Testis (tissue), 3 donors: ENCODE measurements around the gene TFF3. TPM values are rescaled to one million over a fixed set of nuclear protein-coding genes. Genes with fewer than 3 reads are reported as not detected.

ENCODE experiments used
- DNase-seq: peaks from one replicate; pipeline ENCODE4 v3.0.0-alpha.2; 2019
- H3K27ac ChIP-seq, 2 donors: fragments of 200-600 bp; sonication (generic); one replicate each; pipeline ENCODE4 v1.5.1; 2019
- H3K27me3 ChIP-seq: fragments of 200-600 bp; sonication (generic); one replicate; pipeline ENCODE4 v1.5.1; 2019
- H3K36me3 ChIP-seq: fragments of 200-600 bp; sonication (generic); one replicate; pipeline ENCODE4 v1.5.1; 2017; ENCODE audit warnings: low read depth; ENCODE audit errors: missing control alignments
- H3K4me1 ChIP-seq: fragments of 200-600 bp; sonication (generic); one replicate; pipeline ENCODE4 v1.5.1; 2019
- H3K4me3 ChIP-seq, 2 donors: fragments of 200-600 bp; sonication (generic); one replicate each; pipeline ENCODE4 v1.5.1; 2017 to 2019
- H3K9me3 ChIP-seq: fragments of 200-600 bp; sonication (generic); one replicate; pipeline ENCODE4 v1.5.1; 2017
- POLR2A ChIP-seq: fragments of 450-650 bp; IDR thresholded peaks from one replicate; pipeline ENCODE4 v1.6.1; 2017; ENCODE audit warnings: antibody characterized with exemption, mild to moderate bottlenecking, moderate library complexity
- WGBS, 2 donors: methylation state at CpG; one replicate each; pipeline ENCODE4 v1.1.5; 2018; 5-methylcytosine and 5-hydroxymethylcytosine counted together
- intact Hi-C: fragments of 100-400 bp; cut with DNase I; formaldehyde crosslinking; loops from one replicate; pipeline ENCODE4 v1.15.1; 2023; ENCODE audit warnings: low total_unique reads
- polyA plus RNA-seq: library from polyadenylated mRNA; stranded (reverse); fragments of 350-450 nt; fragmentation: Illumina TruSeq; extraction: RNeasy Lipid Tissue Mini Kit (QIAGEN cat#74804); gene quantifications from one replicate; pipeline ENCODE4 v1.2.3, GENCODE V29; 2014; ENCODE audit warnings: low read depth, low replicate concordance; ENCODE audit not compliant: insufficient read depth
- total RNA-seq, 2 donors: library from RNA; depleted of rRNA; stranded (reverse); fragments of >200 nt; gene quantifications; one replicate each; pipeline ENCODE4 v1.2.3, GENCODE V29; 2016
- TF ChIP-seq, protein P1 (sequence below), 3 experiments: fragments of 450-650 bp in 2 of 3; fragments of 200-600 bp in 1 of 3; sonication (generic) in 1 of 3; IDR thresholded peaks; one replicate each; pipeline ENCODE4 v1.5.1; 2016 to 2019; ENCODE audit warnings: antibody characterized with exemption in 3 of 3, mild to moderate bottlenecking in 2 of 3, moderate library complexity in 1 of 3

Gene TFF3
- total and polyA plus RNA-seq, 3 donors from 2014 or later: 3.9 to 12.9 (median 11.5) TPM

- no peaks in the 10 kb centered on the region for H3K36me3 ChIP-seq
- WGBS, 2 donors: 87 to 92% methylated on average over 17 to 20 of the region's 20 CpGs
- no peak overlapping the region for H3K4me3 ChIP-seq
- no peak overlapping the region for H3K27ac ChIP-seq
- no peaks in the 10 kb centered on the region for H3K9me3 ChIP-seq
- no peak for DNase-seq
- H3K27me3 ChIP-seq: no peaks in the 10 kb centered on the region
- intact Hi-C loops: no loop called here
- no peaks in the 10 kb centered on the region for H3K4me1 ChIP-seq
- no peak for TF ChIP-seq POLR2A
- TF ChIP-seq, protein P1, sequence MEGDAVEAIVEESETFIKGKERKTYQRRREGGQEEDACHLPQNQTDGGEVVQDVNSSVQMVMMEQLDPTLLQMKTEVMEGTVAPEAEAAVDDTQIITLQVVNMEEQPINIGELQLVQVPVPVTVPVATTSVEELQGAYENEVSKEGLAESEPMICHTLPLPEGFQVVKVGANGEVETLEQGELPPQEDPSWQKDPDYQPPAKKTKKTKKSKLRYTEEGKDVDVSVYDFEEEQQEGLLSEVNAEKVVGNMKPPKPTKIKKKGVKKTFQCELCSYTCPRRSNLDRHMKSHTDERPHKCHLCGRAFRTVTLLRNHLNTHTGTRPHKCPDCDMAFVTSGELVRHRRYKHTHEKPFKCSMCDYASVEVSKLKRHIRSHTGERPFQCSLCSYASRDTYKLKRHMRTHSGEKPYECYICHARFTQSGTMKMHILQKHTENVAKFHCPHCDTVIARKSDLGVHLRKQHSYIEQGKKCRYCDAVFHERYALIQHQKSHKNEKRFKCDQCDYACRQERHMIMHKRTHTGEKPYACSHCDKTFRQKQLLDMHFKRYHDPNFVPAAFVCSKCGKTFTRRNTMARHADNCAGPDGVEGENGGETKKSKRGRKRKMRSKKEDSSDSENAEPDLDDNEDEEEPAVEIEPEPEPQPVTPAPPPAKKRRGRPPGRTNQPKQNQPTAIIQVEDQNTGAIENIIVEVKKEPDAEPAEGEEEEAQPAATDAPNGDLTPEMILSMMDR (IDR thresholded peaks at IDR 0.05): no peak
These were observed 13.7 kb downstream of the TFF3 start for GRCh38 chr21:42301371-42302075.

DNA sequence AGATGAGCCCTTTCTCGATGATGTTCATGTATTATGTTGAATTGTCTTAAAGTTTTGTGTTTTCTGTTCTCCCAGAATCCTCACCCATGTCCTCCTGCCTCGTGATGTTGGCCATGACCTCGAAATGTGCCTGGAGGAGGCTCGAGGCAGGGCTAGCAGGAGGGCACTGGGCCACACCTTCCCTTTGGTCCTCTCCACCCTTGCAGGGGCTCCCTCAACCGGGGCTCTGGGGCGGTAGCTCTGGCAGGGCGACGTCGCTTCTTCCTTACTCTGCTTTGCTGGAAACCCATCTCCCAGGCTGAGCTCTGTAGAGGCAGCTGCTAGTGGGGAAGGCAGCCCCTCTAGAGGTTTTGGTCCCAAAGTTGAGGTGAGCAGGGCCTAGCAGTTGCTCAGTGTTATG lies 14.3 kb downstream of the TFF3 start:
- no peaks in the 10 kb centered on the region for H3K36me3 ChIP-seq
- H3K27ac ChIP-seq: no peak overlapping the region
- no peaks in the 10 kb centered on the region for H3K9me3 ChIP-seq
- no peaks in the 10 kb centered on the region for H3K4me1 ChIP-seq
- no peaks in the 10 kb centered on the region for H3K27me3 ChIP-seq
- TF ChIP-seq, protein P1 (IDR thresholded peaks at IDR 0.05): no peak
- no peak for TF ChIP-seq POLR2A
- no peak for DNase-seq
- no peak overlapping the region for H3K4me3 ChIP-seq
- 93 to 96% methylated on average over 9 of the region's 9 CpGs for WGBS, 2 donors
- intact Hi-C loops: no loop called here

DNA sequence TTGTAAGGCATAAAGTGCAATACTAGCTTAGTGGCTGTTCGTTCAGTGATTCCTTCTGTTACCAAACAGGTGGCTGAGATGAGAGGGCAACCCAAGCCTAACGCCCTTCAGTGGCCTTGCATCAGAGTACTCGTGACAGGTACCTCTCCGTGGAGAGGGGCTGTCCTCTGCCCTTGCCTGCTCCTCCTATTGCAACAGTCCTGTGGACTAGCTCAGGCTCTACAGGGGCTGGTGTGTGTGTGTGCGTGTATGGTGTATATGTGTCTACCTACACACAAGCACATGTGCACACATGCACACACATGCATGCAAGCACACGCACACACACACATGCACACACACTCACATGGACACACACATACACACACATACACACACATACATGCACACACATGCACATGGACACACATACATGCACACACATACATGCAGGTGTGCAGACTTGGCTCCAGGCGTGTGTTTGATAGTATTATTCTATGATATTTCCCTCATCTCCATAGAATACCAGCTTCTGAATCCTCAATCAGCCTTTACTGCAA lies 15.1 kb downstream of the TFF3 start:
- Histone ChIP-seq H3K36me3 (no peaks in the 10 kb centered on the region), H3K4me1 (no peaks in the 10 kb centered on the region), H3K27me3 (no peaks in the 10 kb centered on the region), H3K4me3 (no peak overlapping the region), H3K27ac (no peak overlapping the region), H3K9me3 (no peaks in the 10 kb centered on the region)
- DNase-seq: no peak
- intact Hi-C loops: no loop called here
- no peak for TF ChIP-seq POLR2A
- TF ChIP-seq, protein P1 (IDR thresholded peaks at IDR 0.05): no peak
- 86 to 88% methylated on average over 6 to 7 of the region's 7 CpGs for WGBS, 2 donors

DNA sequence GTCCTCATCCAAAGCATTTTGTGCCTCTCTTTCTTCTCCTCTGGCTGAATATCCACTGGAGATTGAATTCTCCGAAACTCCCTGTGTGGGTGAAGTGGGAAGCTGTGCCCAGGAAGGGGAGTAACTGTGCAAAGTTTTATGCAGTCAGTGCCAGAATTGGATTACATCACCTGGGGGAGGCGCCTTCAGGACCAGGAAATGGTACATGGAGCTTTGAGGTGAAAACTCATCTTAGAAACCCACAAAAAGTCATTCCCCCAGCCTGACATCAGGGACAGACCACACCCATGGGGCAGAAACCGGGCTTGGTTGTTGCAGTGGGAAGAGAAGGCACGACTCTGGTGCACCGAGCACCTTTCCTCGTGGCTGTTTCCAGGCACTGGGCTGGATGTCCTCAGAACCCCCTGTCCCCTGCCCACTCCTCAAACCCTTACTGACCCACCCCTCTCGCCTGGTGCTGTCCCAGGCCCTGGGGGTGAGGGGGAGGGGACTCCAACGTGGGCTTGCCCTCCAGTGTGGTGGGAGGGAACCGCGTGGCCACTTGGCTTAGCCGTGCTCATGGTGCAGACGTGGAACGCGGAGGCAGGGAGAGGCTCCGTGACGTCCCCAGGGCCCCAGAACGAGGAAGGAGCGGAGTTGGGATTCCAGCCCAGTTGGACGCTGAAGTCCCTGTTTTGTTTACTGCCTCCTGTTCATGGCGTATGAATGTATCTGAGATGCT lies 15.7 kb downstream of the TFF3 start:
- intact Hi-C loops: no loop called here

More for the DNA sequence above, 15.7 kb downstream of the TFF3 start:
- 88 to 89% methylated on average over 18 to 20 of the region's 20 CpGs for WGBS, 2 donors
- Histone ChIP-seq H3K4me1 (no peaks in the 10 kb centered on the region), H3K9me3 (no peaks in the 10 kb centered on the region), H3K27ac (no peak overlapping the region), H3K36me3 (no peaks in the 10 kb centered on the region), H3K27me3 (no peaks in the 10 kb centered on the region), H3K4me3 (no peak overlapping the region)
- no peak for DNase-seq
- TF ChIP-seq POLR2A: no peak
- TF ChIP-seq, protein P1 (IDR thresholded peaks at IDR 0.05): no peak
